ENCODE results near the gene ALCAM. TPM values are rescaled to one million over a fixed set of nuclear protein-coding genes. Genes with fewer than 3 reads are reported as not detected.

Gene ALCAM
- total RNA-seq, 2 donors from 2014 or later: 17.8 to 29.6 TPM

DNA sequence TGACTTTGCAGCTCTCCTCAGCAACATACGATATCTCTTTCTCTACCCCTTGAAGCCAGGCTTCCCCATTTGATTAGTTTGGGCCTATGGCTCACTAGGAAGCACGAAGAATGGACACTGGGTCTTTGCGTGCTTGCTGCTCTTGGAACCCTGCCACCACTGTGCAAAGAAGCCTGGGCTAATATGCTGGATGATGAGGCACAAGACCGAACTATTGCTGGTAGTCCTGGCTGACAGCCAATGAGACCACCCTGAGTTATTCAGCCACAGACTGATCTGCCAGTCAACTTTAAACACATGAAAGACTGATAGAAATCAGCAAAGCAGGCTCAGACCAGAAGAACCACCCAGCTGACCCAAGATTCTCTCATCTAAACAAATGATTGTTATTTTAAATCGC lies 251.8 kb downstream of the ALCAM start:
- Histone ChIP-seq H3K9me3 (no peaks in the 10 kb centered on the region), H3K9ac (ENCODE audit: low read depth in 2 of 2, low read length in 2 of 2) (no peak overlapping the region), H3K4me3 (no peak overlapping the region), H3K27me3 (no peaks in the 10 kb centered on the region), H3K27ac (no peak overlapping the region), H3K36me3 (no peaks in the 10 kb centered on the region), H3K4me1 (no peaks in the 10 kb centered on the region)
- no peak for DNase-seq
- intact Hi-C loops (cut with DNase I): no loop called here
- TF ChIP-seq, protein P1, sequence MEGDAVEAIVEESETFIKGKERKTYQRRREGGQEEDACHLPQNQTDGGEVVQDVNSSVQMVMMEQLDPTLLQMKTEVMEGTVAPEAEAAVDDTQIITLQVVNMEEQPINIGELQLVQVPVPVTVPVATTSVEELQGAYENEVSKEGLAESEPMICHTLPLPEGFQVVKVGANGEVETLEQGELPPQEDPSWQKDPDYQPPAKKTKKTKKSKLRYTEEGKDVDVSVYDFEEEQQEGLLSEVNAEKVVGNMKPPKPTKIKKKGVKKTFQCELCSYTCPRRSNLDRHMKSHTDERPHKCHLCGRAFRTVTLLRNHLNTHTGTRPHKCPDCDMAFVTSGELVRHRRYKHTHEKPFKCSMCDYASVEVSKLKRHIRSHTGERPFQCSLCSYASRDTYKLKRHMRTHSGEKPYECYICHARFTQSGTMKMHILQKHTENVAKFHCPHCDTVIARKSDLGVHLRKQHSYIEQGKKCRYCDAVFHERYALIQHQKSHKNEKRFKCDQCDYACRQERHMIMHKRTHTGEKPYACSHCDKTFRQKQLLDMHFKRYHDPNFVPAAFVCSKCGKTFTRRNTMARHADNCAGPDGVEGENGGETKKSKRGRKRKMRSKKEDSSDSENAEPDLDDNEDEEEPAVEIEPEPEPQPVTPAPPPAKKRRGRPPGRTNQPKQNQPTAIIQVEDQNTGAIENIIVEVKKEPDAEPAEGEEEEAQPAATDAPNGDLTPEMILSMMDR (IDR thresholded peaks at IDR 0.05): no peak

DNA sequence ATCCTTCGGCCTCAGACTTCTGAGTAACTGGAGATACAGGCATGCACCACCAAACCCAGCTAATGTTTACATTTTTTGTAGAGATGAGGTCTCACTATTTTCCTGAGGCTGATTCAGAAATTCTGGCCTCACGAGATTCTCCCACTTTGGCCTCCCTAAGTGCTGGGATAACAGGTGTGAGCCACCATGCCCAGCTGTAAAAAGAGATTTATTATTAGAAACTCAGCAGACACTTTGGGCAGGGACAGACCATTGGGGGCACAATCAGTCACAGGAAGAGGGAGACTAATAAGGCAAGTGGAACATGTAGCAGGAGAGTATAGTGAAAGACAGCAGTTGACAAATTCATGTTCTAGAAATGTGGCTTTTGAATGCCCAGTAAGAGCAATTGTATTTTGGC lies 252.9 kb downstream of the ALCAM start:
- H3K4me3 ChIP-seq: no peak overlapping the region
- H3K9me3 ChIP-seq: no peaks in the 10 kb centered on the region
- no peak overlapping the region for H3K27ac ChIP-seq
- H3K9ac ChIP-seq (ENCODE audit: low read depth in 2 of 2, low read length in 2 of 2): no peak overlapping the region
- H3K36me3 ChIP-seq: no peaks in the 10 kb centered on the region
- no peaks in the 10 kb centered on the region for H3K27me3 ChIP-seq
- TF ChIP-seq, protein P1 (IDR thresholded peaks at IDR 0.05): no peak
- DNase-seq: no peak
- intact Hi-C loops (cut with DNase I): no loop called here
- no peaks in the 10 kb centered on the region for H3K4me1 ChIP-seq

DNA sequence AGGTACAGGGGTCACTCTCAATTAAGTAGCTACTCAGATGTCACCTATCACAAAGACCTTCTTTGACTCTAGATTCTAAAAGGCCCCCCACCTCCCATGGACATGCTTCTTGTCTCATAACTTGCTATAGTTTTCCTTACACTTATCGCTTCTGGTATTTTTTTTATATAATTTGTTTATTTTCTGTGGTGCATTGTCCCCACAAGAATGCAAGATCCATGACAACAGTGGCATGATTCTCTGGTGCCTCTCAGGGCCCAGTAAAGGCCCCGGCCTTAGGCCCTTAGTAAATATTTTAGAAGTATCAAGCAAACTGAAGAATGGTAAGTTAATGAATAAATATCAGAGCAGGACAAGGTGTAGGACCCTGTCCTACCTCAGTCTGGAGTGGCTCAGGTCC lies 253.5 kb downstream of the ALCAM start:
- intact Hi-C loops (cut with DNase I): no loop called here
- Histone ChIP-seq H3K9me3 (no peaks in the 10 kb centered on the region), H3K4me3 (no peak overlapping the region), H3K27me3 (no peaks in the 10 kb centered on the region), H3K4me1 (no peaks in the 10 kb centered on the region), H3K36me3 (no peaks in the 10 kb centered on the region), H3K27ac (no peak overlapping the region), H3K9ac (ENCODE audit: low read depth in 2 of 2, low read length in 2 of 2) (no peak overlapping the region)
- TF ChIP-seq, protein P1 (IDR thresholded peaks at IDR 0.05): no peak
- no peak for DNase-seq

DNA sequence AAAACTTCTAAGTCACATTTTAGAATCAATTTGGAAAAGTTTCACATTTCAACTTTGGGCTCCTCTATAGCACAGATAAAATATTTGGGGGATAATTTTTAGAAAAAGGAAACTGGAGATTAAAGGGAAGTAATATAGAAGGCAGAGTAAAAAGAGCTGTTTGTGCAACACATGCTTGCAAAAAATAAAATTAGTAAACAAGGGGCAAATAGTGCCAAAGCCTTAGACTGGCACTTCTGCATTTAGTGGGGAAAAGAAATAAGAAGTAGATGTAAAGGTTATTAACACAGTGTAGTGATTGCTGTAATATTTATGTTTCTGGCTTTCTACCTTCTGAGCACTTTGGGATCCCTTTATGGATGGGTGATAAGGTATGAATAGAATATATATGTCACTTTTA lies 255.5 kb downstream of the ALCAM start:
- H3K9me3 ChIP-seq: no peaks in the 10 kb centered on the region
- no peak overlapping the region for H3K27ac ChIP-seq
- TF ChIP-seq, protein P1 (IDR thresholded peaks at IDR 0.05): no peak
- H3K4me3 ChIP-seq: no peak overlapping the region
- DNase-seq: no peak
- no peaks in the 10 kb centered on the region for H3K4me1 ChIP-seq
- intact Hi-C loops (cut with DNase I): no loop called here
- no peaks in the 10 kb centered on the region for H3K36me3 ChIP-seq
- no peak overlapping the region for H3K9ac ChIP-seq (ENCODE audit: low read depth in 2 of 2, low read length in 2 of 2)
- no peaks in the 10 kb centered on the region for H3K27me3 ChIP-seq
